HepG2 (cell line): ENCODE data around the gene DNAJC15. TPM values are rescaled to one million over a fixed set of nuclear protein-coding genes. Genes with fewer than 3 reads are reported as not detected.

Source experiments
- ATAC-seq: fragments of 200-7000 bp; cut with Tn5 transposase; 3 replicates; pipeline ENCODE4 v1.9.1; 2020; ENCODE audit warnings: mild to moderate bottlenecking, moderate library complexity
- BruUV-seq: library from RNA; stranded (reverse); fragments of 400-500 nt; replicated peaks from 2 replicates; lab custom pipeline; 2021; lab: Mats Ljungman, UMichigan
- CTCF ChIA-PET: fragments of 300-600 bp; formaldehyde crosslinking; extraction: SDS; loops from one replicate; lab custom pipeline; 2021; ENCODE audit warnings: low total read pairs, inconsistent platforms, low intra/inter-chr PET ratio; lab: Yijun Ruan, JAX
- POLR2A ChIA-PET: fragments of 350-600 bp; sonication (Branson Sonifier 250); formaldehyde crosslinking; loops from one replicate; lab custom pipeline; 2020; ENCODE audit warnings: antibody characterized with exemption, inconsistent platforms; lab: Yijun Ruan, JAX
- DNase-seq: peaks from one replicate; pipeline ENCODE4 v3.0.0-alpha.2; 2015; ENCODE audit warnings: low spot score
- FAIRE-seq: peaks from 3 replicates; lab custom pipeline; 2011; peaks lifted over from hg19 to GRCh38; lab: Jason Lieb, UNC
- H2AFZ ChIP-seq: one replicate; pipeline ENCODE4 v1.6.1; 2011; ENCODE audit warnings: low read length, inconsistent platforms
- H3K27ac ChIP-seq: fragments of 300-600 bp; 3 replicates; pipeline ENCODE4 v1.8.0; 2011; ENCODE audit warnings: mixed run types, mild to moderate bottlenecking, mixed read lengths, low read length, inconsistent platforms; ENCODE audit not compliant: insufficient read depth; ENCODE audit errors: extremely low read length
- H3K27me3 ChIP-seq, 2 experiments: fragments of 200-600 bp in 1 of 2; 2 replicates in 1 of 2; 3 replicates in 1 of 2; pipeline versions ENCODE4 v1.6.0 to v1.8.0; 2011; ENCODE audit warnings: low read length in 2 of 2, mild to moderate bottlenecking in 2 of 2, moderate library complexity in 2 of 2, inconsistent platforms in 1 of 2; ENCODE audit not compliant: insufficient read depth in 2 of 2, control insufficient read depth in 1 of 2
- H3K36me3 ChIP-seq, 2 experiments: fragments of 200-600 bp in 1 of 2; replicated peaks in 1 of 2; 2 replicates in 1 of 2; 3 replicates in 1 of 2; pipeline versions ENCODE4 v1.5.1 to v1.8.0; 2011; ENCODE audit warnings: low read length in 2 of 2, inconsistent platforms in 1 of 2; ENCODE audit not compliant: insufficient read depth in 2 of 2, control insufficient read depth in 1 of 2
- H3K4me1 ChIP-seq: 2 replicates; pipeline ENCODE4 v1.5.1; 2012; ENCODE audit warnings: low read length, inconsistent platforms; ENCODE audit not compliant: insufficient read depth
- H3K4me2 ChIP-seq: 2 replicates; pipeline ENCODE4 v1.6.0; 2011; ENCODE audit warnings: low read depth, low read length, inconsistent platforms
- H3K4me3 ChIP-seq, 3 experiments: fragments of 200-600 bp in 1 of 3; sonication (generic), shearing (Covaris generic) in 1 of 3; replicated peaks in 1 of 3; 2 replicates each; pipeline ENCODE4 v1.5.1; 2011 to 2016; ENCODE audit warnings: low read length in 3 of 3, inconsistent platforms in 2 of 3, low read depth in 2 of 3, mild to moderate bottlenecking in 2 of 3, control low read depth in 1 of 3, mixed read lengths in 1 of 3; ENCODE audit not compliant: insufficient read depth in 1 of 3
- H3K79me2 ChIP-seq: one replicate; pipeline ENCODE4 v1.6.1; 2011; ENCODE audit warnings: low read length, inconsistent platforms; ENCODE audit not compliant: insufficient read depth
- H3K9ac ChIP-seq: 2 replicates; pipeline ENCODE4 v1.6.0; 2011; ENCODE audit warnings: mild to moderate bottlenecking, low read depth, low read length, inconsistent platforms; ENCODE audit not compliant: insufficient read depth
- H3K9me3 ChIP-seq: 2 replicates; pipeline ENCODE4 v1.5.1; 2012; ENCODE audit warnings: mild to moderate bottlenecking, low read length
- H4K20me1 ChIP-seq: 2 replicates; pipeline ENCODE4 v1.6.0; 2011; ENCODE audit warnings: inconsistent platforms, mild to moderate bottlenecking, low read length, moderate library complexity; ENCODE audit not compliant: insufficient read depth
- CHD4 ChIP-seq: fragments of 200-600 bp; sonication (generic); IDR thresholded peaks from 2 replicates; pipeline ENCODE4 v1.7.0; 2017; ENCODE audit warnings: mild to moderate bottlenecking, low read length, borderline replicate concordance
- DBP ChIP-seq: sonication (generic); formaldehyde crosslinking; IDR thresholded peaks from 2 replicates; pipeline ENCODE4 v1.4.0; 2020; ENCODE audit warnings: missing genetic modification reagents; ENCODE audit errors: not compliant biosample characterization
- EED ChIP-seq: sonication (generic); formaldehyde crosslinking; IDR thresholded peaks from 2 replicates; pipeline ENCODE4 v1.5.0; 2020; ENCODE audit warnings: mild to moderate bottlenecking, missing genetic modification reagents
- HNF4A ChIP-seq: sonication (generic); formaldehyde crosslinking; IDR thresholded peaks from 2 replicates; pipeline ENCODE4 v1.4.0; 2020; ENCODE audit warnings: missing genetic modification reagents
- IRX3 ChIP-seq: sonication (generic); formaldehyde crosslinking; IDR thresholded peaks from 2 replicates; pipeline ENCODE4 v1.8.1; 2023; ENCODE audit warnings: mild to moderate bottlenecking, low read depth, missing genetic modification reagents, borderline replicate concordance
- ZBTB40 ChIP-seq, 2 experiments: fragments of 450-650 bp in 1 of 2; sonication (generic) in 1 of 2; formaldehyde crosslinking in 1 of 2; IDR thresholded peaks; 2 replicates each; pipeline versions ENCODE4 v1.6.1 to v1.8.0; 2016 to 2022; ENCODE audit warnings: antibody characterized with exemption in 1 of 2, mild to moderate bottlenecking in 1 of 2, missing genetic modification reagents in 1 of 2
- ZNF281 ChIP-seq: sonication (generic); formaldehyde crosslinking; IDR thresholded peaks from 2 replicates; pipeline ENCODE4 v1.4.0; 2020; ENCODE audit warnings: missing genetic modification reagents, borderline replicate concordance
- ZNF784 ChIP-seq: sonication (generic); formaldehyde crosslinking; IDR thresholded peaks from 2 replicates; pipeline ENCODE4 v1.5.1; 2020; ENCODE audit warnings: missing genetic modification reagents, mild to moderate bottlenecking, borderline replicate concordance
- WGBS: methylation state at CpG from one replicate; pipeline ENCODE4 v1.1.6; 2017; ENCODE audit warnings: low lambda C conversion rate; 5-methylcytosine and 5-hydroxymethylcytosine counted together
- in situ Hi-C: cut with HindIII; loops from 2 replicates; pipeline ENCODE4 v1.10.0; 2017; ENCODE audit warnings: low pct_unique_long_range_greater_than_20kb; ENCODE audit not compliant: extremely low pct_ligation_motif_present
- intact Hi-C: fragments of 100-400 bp; cut with micrococcal nuclease; formaldehyde crosslinking; loops from one replicate; pipeline ENCODE4 v1.10.0; 2022; ENCODE audit not compliant: unreplicated experiment
- polyA plus RNA-seq, 8 experiments: library from polyadenylated mRNA; depleted of rRNA in 3 of 8; stranded (reverse) in 7 of 8; unstranded in 1 of 8; fragments of >200 nt; fragmentation: Illumina TruSeq in 4 of 8; extraction: Trizol in 4 of 8; gene quantifications; 2 replicates each; pipeline versions ENCODE4 v1.2.1 to v1.2.3, GENCODE V29; 2011 to 2016; ENCODE audit warnings: low read depth in 4 of 8, missing spikeins in 1 of 8, mixed read lengths in 1 of 8; ENCODE audit not compliant: insufficient read depth in 1 of 8
- total RNA-seq, 5 experiments: library from RNA; depleted of rRNA; stranded (reverse); fragments of >200 nt; fragmentation: Illumina TruSeq; extraction: Trizol; gene quantifications; 2 replicates each; pipeline ENCODE4 v1.2.3, GENCODE V29; 2016; ENCODE audit warnings: low read depth in 1 of 5

Gene DNAJC15
- total and polyA plus RNA-seq, 2 of the 13 experiments (the other 11 are each of a cell fraction or from before 2014, with no cell fraction given), result 23.0 to 31.9 TPM

- no peak for TF ChIP-seq ZBTB40 (IDR thresholded peaks at IDR 0.05)
- no peak for TF ChIP-seq ZBTB40 (CRISPR knock-in tag; IDR thresholded peaks at IDR 0.05)
- no peak for TF ChIP-seq EED
Observed at GRCh38 chr13:43132257-43132656, 108.9 kb downstream of the DNAJC15 start (continued).

- H3K9ac ChIP-seq, result no peak overlapping the region
- ChIA-PET POLR2A (no interaction called here), CTCF (interaction anchor here (1.1 to 2.7 kb wide), 2 partner anchors 163 to 538 kb away, joined by 3 to 23 read pairs; no protein-coding TSS in a partner anchor)
- FAIRE-seq, result no peak
- H3K27me3 ChIP-seq, result peaks cover 2 to 7% of the 10 kb centered on the region in 2 experiments; a peak in 3 of 5 replicates
- H3K79me2 ChIP-seq, result no peaks in the 10 kb centered on the region
- H2AFZ ChIP-seq, result no peak overlapping the region
- intact Hi-C loops (loop anchor here (1.0 kb wide), 1 partner anchor 164 kb away; no protein-coding TSS in a partner anchor), in situ Hi-C loops (loop anchor here (5.0 to 25.0 kb wide), 2 partner anchors 161 to 546 kb away; no protein-coding TSS in a partner anchor)
- BruUV-seq, result no TSS peak
- no peaks in the 10 kb centered on the region for H3K36me3 ChIP-seq
- H4K20me1 ChIP-seq, result no peaks in the 10 kb centered on the region
- no peaks in the 10 kb centered on the region for H3K4me1 ChIP-seq
- no peaks in the 10 kb centered on the region for H3K9me3 ChIP-seq
- no peak overlapping the region for H3K27ac ChIP-seq
- DNase-seq, result no peak
- no peak for ATAC-seq
- H3K4me3 ChIP-seq, result no peak overlapping the region
- no peak overlapping the region for H3K4me2 ChIP-seq
- 0% methylated on average over 5 of the region's 5 CpGs for WGBS
- TF ChIP-seq ZNF784 (no peak), CHD4 (no peak), HNF4A (CRISPR knock-in tag) (no peak), DBP (CRISPR knock-in tag) (no peak), ZNF281 (CRISPR knock-in tag) (no peak), IRX3 (no peak)
Observed at GRCh38 chr13:43132911-43133310, 109.5 kb downstream of the DNAJC15 start.
